Testis (tissue), 3 donors: Measurements from ENCODE around the gene SEMA4G. TPM values are rescaled to one million over a fixed set of nuclear protein-coding genes. Genes with fewer than 3 reads are reported as not detected.

Source experiments
- DNase-seq: peaks from one replicate; pipeline ENCODE4 v3.0.0-alpha.2; 2019
- H3K27ac ChIP-seq, 2 donors: fragments of 200-600 bp; sonication (generic); one replicate each; pipeline ENCODE4 v1.5.1; 2019
- H3K27me3 ChIP-seq: fragments of 200-600 bp; sonication (generic); one replicate; pipeline ENCODE4 v1.5.1; 2019
- H3K36me3 ChIP-seq: fragments of 200-600 bp; sonication (generic); one replicate; pipeline ENCODE4 v1.5.1; 2017; ENCODE audit warnings: low read depth; ENCODE audit errors: missing control alignments
- H3K4me1 ChIP-seq: fragments of 200-600 bp; sonication (generic); one replicate; pipeline ENCODE4 v1.5.1; 2019
- H3K4me3 ChIP-seq, 2 donors: fragments of 200-600 bp; sonication (generic); one replicate each; pipeline ENCODE4 v1.5.1; 2017 to 2019
- H3K9me3 ChIP-seq: fragments of 200-600 bp; sonication (generic); one replicate; pipeline ENCODE4 v1.5.1; 2017
- CTCF ChIP-seq, 3 experiments: fragments of 450-650 bp in 2 of 3; fragments of 200-600 bp in 1 of 3; sonication (generic) in 1 of 3; IDR thresholded peaks; one replicate each; pipeline ENCODE4 v1.5.1; 2016 to 2019; ENCODE audit warnings: antibody characterized with exemption in 3 of 3, mild to moderate bottlenecking in 2 of 3, moderate library complexity in 1 of 3
- POLR2A ChIP-seq: fragments of 450-650 bp; IDR thresholded peaks from one replicate; pipeline ENCODE4 v1.6.1; 2017; ENCODE audit warnings: antibody characterized with exemption, mild to moderate bottlenecking, moderate library complexity
- WGBS, 2 donors: methylation state at CpG; one replicate each; pipeline ENCODE4 v1.1.5; 2018; 5-methylcytosine and 5-hydroxymethylcytosine counted together
- intact Hi-C: fragments of 100-400 bp; cut with DNase I; formaldehyde crosslinking; loops from one replicate; pipeline ENCODE4 v1.15.1; 2023; ENCODE audit warnings: low total_unique reads
- microRNA counts, 2 donors: library from miRNA; unstranded; fragments of <30 nt; microRNA quantifications; one replicate each; lab custom pipeline; 2016
- microRNA-seq, 2 donors: library from miRNA; unstranded; fragments of <30 nt; microRNA quantifications; one replicate each; pipeline ENCODE4, GENCODE V29; 2016; ENCODE audit warnings: borderline number of aligned reads in 2 of 2, borderline replicate concordance in 1 of 2
- polyA plus RNA-seq: library from polyadenylated mRNA; stranded (reverse); fragments of 350-450 nt; fragmentation: Illumina TruSeq; extraction: RNeasy Lipid Tissue Mini Kit (QIAGEN cat#74804); gene quantifications from one replicate; pipeline ENCODE4 v1.2.3, GENCODE V29; 2014; ENCODE audit warnings: low read depth, low replicate concordance; ENCODE audit not compliant: insufficient read depth
- small RNA-seq, 2 donors: library from RNA; depleted of rRNA; stranded (forward); fragments of <200 nt; gene quantifications; one replicate each; pipeline ENCODE3, GENCODE V24; 2016
- total RNA-seq, 2 donors: library from RNA; depleted of rRNA; stranded (reverse); fragments of >200 nt; gene quantifications; one replicate each; pipeline ENCODE4 v1.2.3, GENCODE V29; 2016

SEMA4G gene
- total and polyA plus RNA-seq, 3 donors from 2014 or later = 4.8 to 7.2 (median 6.2) TPM

GRCh38 chr10:101016814-101017213 is 47.5 kb downstream of the SEMA4G start:
- TF ChIP-seq CTCF (IDR thresholded peaks at IDR 0.05) = no peak
- TF ChIP-seq POLR2A = no peak
- H3K27ac ChIP-seq = no peak overlapping the region
- WGBS, 2 donors = 68 to 76% methylated on average over 5 of the region's 5 CpGs
- H3K36me3 ChIP-seq = no peaks in the 10 kb centered on the region
- DNase-seq = no peak
- H3K4me1 ChIP-seq = peaks cover 17% of the 10 kb centered on the region
- H3K27me3 ChIP-seq = no peaks in the 10 kb centered on the region
- no peaks in the 10 kb centered on the region for H3K9me3 ChIP-seq
- intact Hi-C loops = no loop called here
- H3K4me3 ChIP-seq = no peak overlapping the region

GRCh38 chr10:101018118-101018599 is 48.9 kb downstream of the SEMA4G start:
- Histone ChIP-seq H3K4me3 (no peak overlapping the region), H3K27ac (no peak overlapping the region), H3K9me3 (no peaks in the 10 kb centered on the region), H3K27me3 (no peaks in the 10 kb centered on the region), H3K4me1 (peaks cover 10% of the 10 kb centered on the region), H3K36me3 (no peaks in the 10 kb centered on the region)
- DNase-seq = no peak
- intact Hi-C loops = no loop called here
- 37 to 39% methylated on average over 20 of the region's 20 CpGs for WGBS, 2 donors
- no peak for TF ChIP-seq POLR2A
- TF ChIP-seq CTCF (IDR thresholded peaks at IDR 0.05) = no peak

- Histone ChIP-seq H3K9me3 (no peaks in the 10 kb centered on the region), H3K4me1 (peaks cover 9% of the 10 kb centered on the region), H3K4me3 (peak overlapping the region in 1 of 2 donors; percentile 4), H3K36me3 (no peaks in the 10 kb centered on the region), H3K27me3 (no peaks in the 10 kb centered on the region), H3K27ac (no peak overlapping the region)
- TF ChIP-seq POLR2A (no peak), CTCF (IDR thresholded peaks at IDR 0.05) (peak; percentile 56 to 74 (median 67))
- WGBS, 2 donors = 14 to 30% methylated on average over 15 to 44 of the region's 45 CpGs
- peak; percentile 93 for DNase-seq
- intact Hi-C loops = no loop called here
Measured at GRCh38 chr10:101018600-101019439, 49.5 kb downstream of the SEMA4G start.

MicroRNA genes within 50 kb of the gene (microRNA counts, 767-probe panel; counts per million panel counts)
- 0 to 152 counts per million in 2 donors for microRNA hsa-miR-608 (lab: Ali Mortazavi, UCI)

Small RNAs within 50 kb of the gene (microRNA-seq; reads per million reads assigned to microRNA genes)
- 0 reads per million in 2 donors for gene MIR608

Small RNAs within 50 kb of the gene (small RNA-seq; reads per million reads assigned to genes)
- 0 reads per million in 2 donors for gene MIR608

Other genes with a start within 250 kb of the SEMA4G start
- gene PAX2, start 223.9 kb upstream of the SEMA4G start, total RNA-seq = 1 to 10 TPM; 1.1 to 3.7 TPM
- gene PAX2, start 223.9 kb upstream of the SEMA4G start, polyA plus RNA-seq = 1.5 TPM
- 100 to 1,000 TPM; 150 to 171 TPM for gene SLF2, start 56.5 kb upstream of the SEMA4G start, total RNA-seq
- gene SLF2, start 56.5 kb upstream of the SEMA4G start, polyA plus RNA-seq = 42.6 TPM
- gene MRPL43, start 18.0 kb downstream of the SEMA4G start, total RNA-seq = 100 to 1,000 TPM; 123 to 124 TPM
- gene MRPL43, start 18.0 kb downstream of the SEMA4G start, polyA plus RNA-seq = 199 TPM
- 10 to 100 TPM; 24.4 to 31.1 TPM for gene TWNK, start 18.0 kb downstream of the SEMA4G start, total RNA-seq
- gene TWNK, start 18.0 kb downstream of the SEMA4G start, polyA plus RNA-seq = 26.4 TPM
- 100 to 1,000 TPM; 133 to 158 TPM for gene LZTS2, start 30.3 kb downstream of the SEMA4G start, total RNA-seq
- 65.9 TPM for gene LZTS2, start 30.3 kb downstream of the SEMA4G start, polyA plus RNA-seq
- gene PDZD7, start 61.6 kb downstream of the SEMA4G start, total RNA-seq = 1 to 10 TPM; 2.2 to 3.5 TPM
- 1.6 TPM for gene PDZD7, start 61.6 kb downstream of the SEMA4G start, polyA plus RNA-seq
- 100 to 1,000 TPM in 1 of 2 donors, 10 to 100 TPM in 1; 70.7 to 125 TPM for gene SFXN3, start 61.7 kb downstream of the SEMA4G start, total RNA-seq
- gene SFXN3, start 61.7 kb downstream of the SEMA4G start, polyA plus RNA-seq = 38.5 TPM
- gene KAZALD1, start 92.5 kb downstream of the SEMA4G start, total RNA-seq = 10 to 100 TPM in 1 of 2 donors, 1 to 10 TPM in 1; 6.4 to 11.0 TPM
- 6.8 TPM for gene KAZALD1, start 92.5 kb downstream of the SEMA4G start, polyA plus RNA-seq
- gene TLX1, start 161.8 kb downstream of the SEMA4G start, total RNA-seq = 1 to 10 TPM in 1 of 2 donors, under 1 TPM in 1; 0.99 to 1.7 TPM
- 0.44 TPM for gene TLX1, start 161.8 kb downstream of the SEMA4G start, polyA plus RNA-seq